Measurements from ENCODE around the gene SPATA32. TPM values are rescaled to one million over a fixed set of nuclear protein-coding genes. Genes with fewer than 3 reads are reported as not detected.

The SPATA32 gene
- total RNA-seq, 1 experiment from 2014 or later: not detected

DNA sequence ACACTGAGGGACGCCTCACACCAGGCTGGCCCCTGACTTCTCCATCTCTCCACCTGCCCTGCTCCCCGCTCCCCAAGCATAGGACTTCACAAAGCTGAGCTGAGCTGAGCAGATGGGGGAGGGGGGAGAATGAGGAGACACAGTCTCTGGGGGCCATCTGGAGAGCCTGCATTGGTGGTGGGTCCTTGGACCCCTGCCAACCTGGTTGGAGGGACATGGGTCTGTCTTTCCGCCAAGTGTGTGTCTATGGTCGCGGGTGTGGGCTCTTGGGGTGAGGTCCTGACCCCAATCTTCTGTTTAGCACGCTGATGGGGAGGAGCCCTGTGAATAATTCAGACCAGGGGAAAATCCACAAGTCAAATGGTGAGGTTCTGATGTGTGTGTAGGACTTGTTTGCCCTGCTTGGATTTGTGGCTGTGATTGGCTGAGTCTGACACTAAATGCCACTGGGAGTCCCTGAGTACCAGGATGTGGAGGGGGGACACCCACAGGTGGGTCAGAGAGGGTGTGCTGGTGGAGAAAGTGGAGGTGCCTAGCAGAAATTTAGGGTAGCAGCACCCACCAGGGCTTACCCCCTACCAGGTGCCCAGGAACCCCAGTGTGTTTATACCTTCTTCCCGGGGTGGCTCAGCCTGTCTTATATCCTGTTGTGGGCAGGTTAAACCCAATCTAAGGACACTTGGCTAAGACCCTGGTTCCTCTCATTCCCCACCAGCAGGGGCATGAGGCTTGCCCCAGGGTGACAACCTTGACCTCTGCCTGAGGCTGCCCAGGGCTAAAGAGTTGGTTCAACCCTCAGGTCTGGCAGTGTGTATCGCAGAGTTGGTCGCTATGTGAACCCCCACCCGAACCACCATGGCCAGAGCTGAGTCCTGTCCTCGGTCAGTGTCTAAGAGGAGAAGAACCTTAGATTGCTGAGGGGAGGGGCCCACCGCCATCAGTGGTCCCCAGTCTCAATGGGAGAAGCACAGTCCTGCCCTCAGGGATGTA lies 38.1 kb downstream of the SPATA32 start:
- Histone ChIP-seq H3K9ac (ENCODE audit: low read length) (no peak overlapping the region), H3K4me3 (ENCODE audit: low read length) (no peak overlapping the region), H3K36me3 (ENCODE audit: insufficient read depth, low read length) (no peaks in the 10 kb centered on the region), H3K79me2 (ENCODE audit: low read length) (no peaks in the 10 kb centered on the region), H4K20me1 (ENCODE audit: insufficient read depth, low read depth, low read length) (peaks cover 6% of the 10 kb centered on the region; the same call in 1 of the 2 replicates), H3K27me3 (ENCODE audit: low read length) (no peaks in the 10 kb centered on the region), H3K4me1 (ENCODE audit: low read length) (peaks cover 30% of the 10 kb centered on the region), H3K27ac (ENCODE audit: low read length) (no peak overlapping the region), H3K4me2 (ENCODE audit: low read depth, low read length, poor library complexity, severe bottlenecking) (no peak overlapping the region), H3K9me3 (ENCODE audit: low read length) (no peaks in the 10 kb centered on the region), H3K9me2 (replicated peaks; ENCODE audit: insufficient read depth, low read length) (no peaks in the 10 kb centered on the region), H2AFZ (ENCODE audit: low read length) (no peak overlapping the region)
- no peak for DNase-seq

DNA sequence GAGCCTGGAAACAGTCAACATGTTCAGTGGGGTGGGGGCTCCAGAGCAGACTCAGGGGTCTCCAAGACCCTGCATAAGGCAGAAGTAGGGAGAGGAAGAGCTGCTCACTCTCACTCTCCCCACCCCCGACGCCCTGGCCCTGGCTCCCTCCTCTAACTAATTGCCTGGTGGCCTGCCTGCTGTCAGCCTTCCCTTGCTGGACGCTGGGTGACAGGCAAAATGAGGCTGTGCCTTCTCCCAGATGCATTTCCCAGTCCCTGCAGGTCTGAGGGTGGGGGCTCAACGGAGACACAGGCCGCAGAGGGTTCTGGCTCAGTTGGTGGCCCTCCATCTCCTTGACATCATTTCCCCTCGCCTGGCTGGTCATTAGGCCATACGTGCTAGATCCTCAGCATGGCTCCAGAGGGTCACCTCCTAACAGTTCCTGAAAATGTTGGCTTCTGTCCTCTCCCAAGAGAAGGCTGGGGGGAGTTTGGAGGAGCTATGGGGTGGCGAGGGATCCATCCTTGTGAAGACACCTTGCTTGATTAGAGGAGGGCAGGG lies 38.8 kb downstream of the SPATA32 start:
- Histone ChIP-seq H3K9me2 (replicated peaks; ENCODE audit: insufficient read depth, low read length) (no peaks in the 10 kb centered on the region), H3K4me2 (ENCODE audit: low read depth, low read length, poor library complexity, severe bottlenecking) (no peak overlapping the region), H3K9me3 (ENCODE audit: low read length) (no peaks in the 10 kb centered on the region), H3K79me2 (ENCODE audit: low read length) (no peaks in the 10 kb centered on the region), H4K20me1 (ENCODE audit: insufficient read depth, low read depth, low read length) (peaks cover 6% of the 10 kb centered on the region; the same call in 1 of the 2 replicates), H3K9ac (ENCODE audit: low read length) (no peak overlapping the region), H3K4me1 (ENCODE audit: low read length) (peaks cover 28% of the 10 kb centered on the region), H3K4me3 (ENCODE audit: low read length) (no peak overlapping the region), H2AFZ (ENCODE audit: low read length) (no peak overlapping the region), H3K27ac (ENCODE audit: low read length) (no peak overlapping the region), H3K27me3 (ENCODE audit: low read length) (no peaks in the 10 kb centered on the region), H3K36me3 (ENCODE audit: insufficient read depth, low read length) (no peaks in the 10 kb centered on the region)
- DNase-seq: no peak

DNA sequence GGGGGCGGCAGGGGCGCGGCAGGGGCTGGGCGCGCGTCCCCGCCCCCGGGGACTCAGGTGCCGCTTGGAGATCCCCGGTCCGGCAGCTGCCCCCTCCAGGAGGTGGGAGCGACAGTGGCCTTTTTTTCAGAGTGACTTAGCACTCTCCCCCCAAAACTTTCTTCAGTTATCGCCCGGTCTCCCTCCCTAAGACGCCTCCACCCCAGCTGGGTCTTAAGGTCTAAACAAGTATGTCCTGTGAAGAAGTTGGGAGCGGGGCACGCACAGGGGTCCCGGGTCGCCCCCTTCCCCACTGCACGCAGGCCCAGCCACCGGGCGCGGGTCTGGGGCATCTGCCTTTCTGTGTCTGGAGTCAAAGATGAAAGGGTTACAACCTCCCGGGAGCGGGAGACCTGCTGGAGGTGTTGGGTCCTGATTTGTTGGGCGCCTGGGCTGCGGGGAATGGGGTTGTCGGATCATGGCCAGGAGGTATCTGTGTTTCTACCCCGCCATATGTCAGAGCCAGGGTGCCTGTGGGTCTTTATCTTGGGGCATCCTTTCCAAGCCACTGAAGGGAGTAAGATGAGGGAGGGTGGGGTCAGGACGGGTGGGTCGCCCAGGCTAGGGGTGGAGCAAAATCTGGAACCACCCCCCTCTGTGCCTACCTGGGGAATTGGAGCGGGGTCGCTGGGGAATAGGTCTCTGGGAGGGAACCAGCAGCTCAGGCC lies 39.5 kb downstream of the SPATA32 start:
- no peak for DNase-seq
- H4K20me1 ChIP-seq (ENCODE audit: insufficient read depth, low read depth, low read length): peaks cover 6% of the 10 kb centered on the region; the same call in 1 of the 2 replicates
- H3K9ac ChIP-seq (ENCODE audit: low read length): no peak overlapping the region
- H3K4me2 ChIP-seq (ENCODE audit: low read depth, low read length, poor library complexity, severe bottlenecking): no peak overlapping the region
- no peak overlapping the region for H3K4me3 ChIP-seq (ENCODE audit: low read length)
- H3K27me3 ChIP-seq (ENCODE audit: low read length): no peaks in the 10 kb centered on the region
- no peaks in the 10 kb centered on the region for H3K79me2 ChIP-seq (ENCODE audit: low read length)
- H3K9me3 ChIP-seq (ENCODE audit: low read length): no peaks in the 10 kb centered on the region
- H3K36me3 ChIP-seq (ENCODE audit: insufficient read depth, low read length): no peaks in the 10 kb centered on the region
- no peak overlapping the region for H2AFZ ChIP-seq (ENCODE audit: low read length)
- H3K9me2 ChIP-seq (replicated peaks; ENCODE audit: insufficient read depth, low read length): no peaks in the 10 kb centered on the region
- no peak overlapping the region for H3K27ac ChIP-seq (ENCODE audit: low read length)
- peaks cover 26% of the 10 kb centered on the region for H3K4me1 ChIP-seq (ENCODE audit: low read length)

DNA sequence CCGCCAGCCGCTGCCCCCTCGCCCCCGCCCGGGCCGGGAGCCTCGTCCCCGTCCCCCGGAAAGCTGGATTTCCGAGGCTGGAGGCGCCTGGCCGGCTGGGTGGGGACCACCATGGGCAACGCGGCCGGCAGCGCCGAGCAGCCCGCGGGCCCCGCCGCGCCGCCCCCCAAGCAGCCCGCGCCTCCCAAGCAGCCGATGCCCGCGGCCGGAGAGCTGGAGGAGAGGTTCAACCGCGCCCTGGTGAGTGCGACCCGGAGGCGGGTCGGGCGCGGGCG lies 39.9 kb downstream of the SPATA32 start:
- H2AFZ ChIP-seq (ENCODE audit: low read length): no peak overlapping the region
- H4K20me1 ChIP-seq (ENCODE audit: insufficient read depth, low read depth, low read length): peaks cover 6% of the 10 kb centered on the region; the same call in 1 of the 2 replicates
- H3K27me3 ChIP-seq (ENCODE audit: low read length): no peaks in the 10 kb centered on the region
- H3K9me3 ChIP-seq (ENCODE audit: low read length): no peaks in the 10 kb centered on the region
- H3K9ac ChIP-seq (ENCODE audit: low read length): no peak overlapping the region
- H3K4me1 ChIP-seq (ENCODE audit: low read length): peaks cover 22% of the 10 kb centered on the region
- H3K27ac ChIP-seq (ENCODE audit: low read length): no peak overlapping the region
- H3K36me3 ChIP-seq (ENCODE audit: insufficient read depth, low read length): no peaks in the 10 kb centered on the region
- H3K4me2 ChIP-seq (ENCODE audit: low read depth, low read length, poor library complexity, severe bottlenecking): no peak overlapping the region
- H3K9me2 ChIP-seq (replicated peaks; ENCODE audit: insufficient read depth, low read length): no peaks in the 10 kb centered on the region
- H3K79me2 ChIP-seq (ENCODE audit: low read length): no peaks in the 10 kb centered on the region
- DNase-seq: no peak
- H3K4me3 ChIP-seq (ENCODE audit: low read length): no peak overlapping the region

DNA sequence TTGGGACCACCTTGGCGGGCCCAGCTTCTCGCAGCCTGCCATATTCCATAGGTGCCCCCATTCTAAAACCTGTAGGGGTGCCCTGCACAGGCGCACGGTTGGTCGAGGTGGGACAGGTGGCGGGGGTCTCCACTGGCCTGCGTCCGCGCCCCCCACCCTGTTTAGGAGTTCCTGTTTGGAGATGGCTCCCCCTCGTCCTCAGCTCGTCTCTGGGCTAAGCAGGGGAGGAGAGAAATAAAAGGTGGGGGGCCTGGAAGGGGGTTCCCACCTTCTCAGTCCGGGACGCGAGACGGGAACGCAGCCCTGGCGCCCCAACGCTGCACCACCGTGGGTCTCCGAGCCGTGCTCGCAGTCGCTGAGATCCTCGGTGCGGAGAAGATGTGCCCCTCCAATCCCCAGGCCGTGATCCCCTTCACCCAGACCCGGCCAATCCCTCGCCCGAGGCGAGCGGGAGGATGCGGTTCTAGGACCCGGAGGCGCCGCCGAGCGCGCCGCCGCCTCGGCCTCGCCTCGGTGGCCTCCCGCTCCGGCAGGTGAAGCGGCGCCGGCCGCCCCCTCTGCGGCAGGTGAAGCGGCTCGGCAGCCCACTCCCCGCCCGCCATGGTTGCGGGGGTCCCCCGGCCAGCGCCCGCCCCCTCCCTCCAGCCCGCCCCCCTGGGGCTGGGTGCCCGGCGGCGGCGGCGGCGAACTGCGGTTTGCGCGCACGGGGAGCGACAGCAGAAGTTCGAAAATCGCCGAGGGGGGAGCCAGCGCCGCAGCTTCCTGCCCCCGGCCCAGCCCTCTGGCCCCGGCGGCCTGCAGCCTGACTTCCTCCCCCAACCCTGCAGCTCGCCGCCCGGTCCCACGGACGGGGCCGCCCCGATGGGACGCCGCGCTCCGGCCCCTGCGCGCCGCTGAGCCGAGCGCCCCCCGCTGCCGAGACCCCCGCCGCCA lies 40.5 kb downstream of the SPATA32 start, which contains the start of gene FMNL1:
Gene FMNL1 (plus strand): TSS at position 805 of the 933 bp plus-strand sequence. CDS start 240 bp downstream, outside the sequence.
- Histone ChIP-seq H3K9me3 (ENCODE audit: low read length) (no peaks in the 10 kb centered on the region), H3K79me2 (ENCODE audit: low read length) (no peaks in the 10 kb centered on the region), H2AFZ (ENCODE audit: low read length) (no peak within 1 kb of the TSS), H3K4me2 (ENCODE audit: low read depth, low read length, poor library complexity, severe bottlenecking) (peak within 1 kb of the TSS; percentile 61), H3K9ac (ENCODE audit: low read length) (0 out of 2 replicates have a peak within 1 kb of the TSS, but pooled peaks have one; percentile 24), H3K4me1 (ENCODE audit: low read length) (peaks cover 16% of the 10 kb centered on the region), H3K27ac (ENCODE audit: low read length) (no peak within 1 kb of the TSS), H3K4me3 (ENCODE audit: low read length) (no peak within 1 kb of the TSS; the same call in 1 of the 2 replicates), H4K20me1 (ENCODE audit: insufficient read depth, low read depth, low read length) (peaks cover 6% of the 10 kb centered on the region; the same call in 1 of the 2 replicates), H3K36me3 (ENCODE audit: insufficient read depth, low read length) (no peaks in the 10 kb centered on the region), H3K9me2 (replicated peaks; ENCODE audit: insufficient read depth, low read length) (no peaks in the 10 kb centered on the region), H3K27me3 (ENCODE audit: low read length) (no peaks in the 10 kb centered on the region)
- DNase-seq: no peak

DNA sequence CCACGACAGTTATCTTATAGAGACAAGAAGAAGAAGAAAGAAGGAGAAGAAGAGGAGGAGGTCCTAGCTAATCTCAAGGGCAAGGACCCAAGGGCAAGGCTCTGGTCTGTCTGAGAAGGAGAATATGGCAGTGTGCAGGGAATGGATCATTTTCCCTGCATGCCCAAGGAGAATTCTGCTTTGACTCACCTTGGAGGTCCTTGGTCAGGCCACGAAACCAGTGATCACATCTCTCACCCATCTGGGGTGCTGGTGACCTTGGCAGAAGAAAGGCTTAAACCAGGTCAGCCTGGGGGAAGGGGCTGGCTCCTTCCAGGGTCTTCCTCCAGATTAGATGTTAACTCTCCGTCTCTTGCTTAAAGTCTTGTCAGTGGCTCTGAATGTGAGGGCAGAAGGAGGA lies 41.8 kb downstream of the SPATA32 start:
- Histone ChIP-seq H3K27me3 (ENCODE audit: low read length) (no peaks in the 10 kb centered on the region), H3K9me2 (replicated peaks; ENCODE audit: insufficient read depth, low read length) (no peaks in the 10 kb centered on the region), H4K20me1 (ENCODE audit: insufficient read depth, low read depth, low read length) (peaks cover 6% of the 10 kb centered on the region; the same call in 1 of the 2 replicates), H2AFZ (ENCODE audit: low read length) (no peak overlapping the region), H3K79me2 (ENCODE audit: low read length) (no peaks in the 10 kb centered on the region), H3K27ac (ENCODE audit: low read length) (no peak overlapping the region), H3K9me3 (ENCODE audit: low read length) (no peaks in the 10 kb centered on the region), H3K4me1 (ENCODE audit: low read length) (peaks cover 11% of the 10 kb centered on the region), H3K9ac (ENCODE audit: low read length) (no peak overlapping the region), H3K36me3 (ENCODE audit: insufficient read depth, low read length) (no peaks in the 10 kb centered on the region), H3K4me2 (ENCODE audit: low read depth, low read length, poor library complexity, severe bottlenecking) (no peak overlapping the region), H3K4me3 (ENCODE audit: low read length) (no peak overlapping the region)
- no peak for DNase-seq

DNA sequence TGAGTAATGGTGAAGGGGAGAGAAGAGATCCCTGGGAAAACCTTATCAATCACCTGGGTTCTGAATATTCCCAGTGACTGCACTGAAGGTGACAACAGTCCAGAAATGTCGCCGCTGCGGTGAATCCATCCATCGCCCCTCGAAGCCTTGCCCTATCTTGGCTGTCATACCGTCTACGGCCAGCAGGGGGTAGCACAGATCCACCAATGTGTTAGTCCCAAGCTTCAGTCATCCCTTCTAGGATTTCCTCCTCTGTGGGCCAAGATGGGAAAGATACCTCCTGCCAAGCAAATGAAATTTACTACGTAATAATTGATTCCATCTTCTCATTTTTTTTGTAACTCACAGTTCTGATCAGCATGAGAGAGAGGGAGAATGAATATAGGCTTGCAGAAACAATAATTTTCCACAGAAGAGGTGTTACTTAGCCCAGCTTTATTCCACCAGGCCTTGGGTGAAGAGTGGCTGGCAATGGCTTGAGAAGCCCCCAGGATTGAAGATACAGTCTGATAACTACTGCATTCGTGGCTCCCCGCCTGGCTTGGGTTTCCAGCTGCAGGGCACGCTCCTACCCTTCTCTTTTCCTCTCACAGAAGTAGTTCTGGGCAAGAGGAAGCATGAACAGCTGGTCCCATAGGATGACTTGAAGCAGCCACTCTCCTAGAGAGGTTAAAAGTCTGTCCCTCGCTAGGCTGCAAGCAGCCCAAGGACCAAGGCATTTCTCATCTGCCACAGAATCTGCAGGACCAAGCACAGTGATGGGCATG lies 42.8 kb downstream of the SPATA32 start:
- H3K27me3 ChIP-seq (ENCODE audit: low read length): no peaks in the 10 kb centered on the region
- H3K4me3 ChIP-seq (ENCODE audit: low read length): no peak overlapping the region
- no peaks in the 10 kb centered on the region for H3K36me3 ChIP-seq (ENCODE audit: insufficient read depth, low read length)
- no peaks in the 10 kb centered on the region for H3K79me2 ChIP-seq (ENCODE audit: low read length)
- H3K4me1 ChIP-seq (ENCODE audit: low read length): peaks cover 11% of the 10 kb centered on the region
- no peak overlapping the region for H3K4me2 ChIP-seq (ENCODE audit: low read depth, low read length, poor library complexity, severe bottlenecking)
- DNase-seq: peak; percentile 91
- no peak overlapping the region for H3K27ac ChIP-seq (ENCODE audit: low read length)
- no peak overlapping the region for H2AFZ ChIP-seq (ENCODE audit: low read length)
- no peaks in the 10 kb centered on the region for H3K9me3 ChIP-seq (ENCODE audit: low read length)
- H3K9me2 ChIP-seq (replicated peaks; ENCODE audit: insufficient read depth, low read length): no peaks in the 10 kb centered on the region
- no peak overlapping the region for H3K9ac ChIP-seq (ENCODE audit: low read length)
- peaks cover 6% of the 10 kb centered on the region; the same call in 1 of the 2 replicates for H4K20me1 ChIP-seq (ENCODE audit: insufficient read depth, low read depth, low read length)
